GM23338 (cell line): Measurements from ENCODE around the gene CCDC73. TPM values are rescaled to one million over a fixed set of nuclear protein-coding genes. Genes with fewer than 3 reads are reported as not detected.

Experiments
- ATAC-seq: fragments of 200-7000 bp; cut with Tn5 transposase; 3 replicates; pipeline ENCODE4 v1.9.1; 2020
- DNase-seq: peaks from one replicate; pipeline ENCODE4 v3.0.0-alpha.2; 2015; ENCODE audit warnings: low spot score
- H2AFZ ChIP-seq: fragments of 200-600 bp; sonication (generic); 2 replicates; pipeline ENCODE4 v1.8.0; 2016; ENCODE audit warnings: antibody characterized with exemption, mild to moderate bottlenecking, moderate library complexity
- H3F3A ChIP-seq: fragments of 200-600 bp; sonication (generic); replicated peaks from 2 replicates; pipeline ENCODE4 v1.8.0; 2017; ENCODE audit warnings: antibody characterized with exemption, mixed run types, low read depth
- H3K27ac ChIP-seq: fragments of 200-600 bp; sonication (generic); 2 replicates; pipeline ENCODE4 v1.6.1; 2016; ENCODE audit warnings: low read depth
- H3K27me3 ChIP-seq: fragments of 200-600 bp; sonication (generic); 2 replicates; pipeline ENCODE4 v1.8.0; 2016; ENCODE audit warnings: mild to moderate bottlenecking, mixed run types, moderate library complexity; ENCODE audit not compliant: insufficient read depth
- H3K36me3 ChIP-seq: fragments of 200-600 bp; sonication (generic); 2 replicates; pipeline ENCODE4 v1.8.0; 2016; ENCODE audit warnings: mild to moderate bottlenecking; ENCODE audit not compliant: insufficient read depth
- H3K4me1 ChIP-seq: fragments of 200-600 bp; sonication (generic); 2 replicates; pipeline ENCODE4 v1.8.0; 2016; ENCODE audit warnings: mild to moderate bottlenecking, moderate library complexity; ENCODE audit not compliant: insufficient read depth
- H3K4me2 ChIP-seq: fragments of 200-600 bp; sonication (generic); 2 replicates; pipeline ENCODE4 v1.7.1; 2017; ENCODE audit warnings: mixed run types
- H3K4me3 ChIP-seq: fragments of 200-600 bp; sonication (generic); 2 replicates; pipeline ENCODE4 v1.6.1; 2016; ENCODE audit warnings: mixed run types
- H3K79me2 ChIP-seq: fragments of 200-600 bp; sonication (generic); replicated peaks from 2 replicates; pipeline ENCODE4 v1.8.0; 2017; ENCODE audit warnings: mild to moderate bottlenecking; ENCODE audit not compliant: insufficient read depth
- H3K9me2 ChIP-seq: fragments of 200-600 bp; sonication (generic); 2 replicates; pipeline ENCODE4 v1.8.0; 2017; ENCODE audit not compliant: insufficient read depth
- H4K20me1 ChIP-seq: fragments of 200-600 bp; sonication (generic); replicated peaks from 2 replicates; pipeline ENCODE4 v1.8.0; 2017; ENCODE audit warnings: mild to moderate bottlenecking; ENCODE audit not compliant: insufficient read depth
- H3K27ac Mint-ChIP-seq: 2 replicates; pipeline ENCODE4 v1.8.0; 2020; ENCODE audit warnings: inconsistent platforms, mild to moderate bottlenecking, moderate library complexity, mixed read lengths
- H3K27me3 Mint-ChIP-seq: 3 replicates; pipeline ENCODE4 v1.8.0; 2022; ENCODE audit warnings: low read depth, mild to moderate bottlenecking, moderate library complexity, mixed read lengths, inconsistent platforms; ENCODE audit not compliant: insufficient read depth, poor library complexity
- H3K36me3 Mint-ChIP-seq: 3 replicates; pipeline ENCODE4 v1.8.0; 2021; ENCODE audit warnings: low read depth, mild to moderate bottlenecking, inconsistent platforms, moderate library complexity, mixed read lengths
- H3K4me1 Mint-ChIP-seq: 3 replicates; pipeline ENCODE4 v1.8.0; 2020; ENCODE audit warnings: mild to moderate bottlenecking, inconsistent platforms, mixed read lengths
- H3K4me3 Mint-ChIP-seq: 3 replicates; pipeline ENCODE4 v1.8.0; 2021; ENCODE audit warnings: moderate library complexity, mild to moderate bottlenecking, inconsistent platforms, mixed read lengths
- H3K9me3 Mint-ChIP-seq: 3 replicates; pipeline ENCODE4 v1.8.0; 2020; ENCODE audit warnings: moderate library complexity, mild to moderate bottlenecking, inconsistent platforms, mixed read lengths
- CREB1 ChIP-seq: fragments of 250-450 bp; sonication (Bioruptor Pico); IDR thresholded peaks from 2 replicates; pipeline ENCODE4 v1.5.0; 2020; ENCODE audit warnings: low read depth, mild to moderate bottlenecking, moderate library complexity
- CTCF ChIP-seq, 2 experiments: fragments of 200-600 bp in 1 of 2; sonication (generic) in 1 of 2; conservative IDR thresholded peaks; 2 replicates each; pipeline versions ENCODE4 v1.5.1 to v1.6.1; 2016 to 2017; ENCODE audit warnings: antibody characterized with exemption in 2 of 2, low read depth in 2 of 2, mild to moderate bottlenecking in 2 of 2, moderate library complexity in 1 of 2
- ETS1 ChIP-seq: IDR thresholded peaks from 2 replicates; pipeline ENCODE4 v1.6.1; 2016; ENCODE audit warnings: antibody characterized with exemption
- EZH2 ChIP-seq: fragments of 200-600 bp; sonication (generic); IDR thresholded peaks from one replicate; pipeline ENCODE4 v1.8.0; 2017; ENCODE audit warnings: antibody characterized with exemption, mild to moderate bottlenecking, low read depth; ENCODE audit not compliant: unreplicated experiment
- EZH2phosphoT487 ChIP-seq: fragments of 200-600 bp; sonication (generic); IDR thresholded peaks from one replicate; pipeline ENCODE4 v1.8.1; 2018; ENCODE audit warnings: antibody characterized with exemption; ENCODE audit not compliant: unreplicated experiment
- JUNB ChIP-seq: IDR thresholded peaks from one replicate; pipeline ENCODE4 v1.6.1; 2016; ENCODE audit warnings: antibody characterized with exemption; ENCODE audit not compliant: unreplicated experiment
- NANOG ChIP-seq: IDR thresholded peaks from 2 replicates; pipeline ENCODE4 v1.6.1; 2016; ENCODE audit warnings: antibody characterized with exemption, borderline replicate concordance
- POLR2AphosphoS5 ChIP-seq: IDR thresholded peaks from 2 replicates; pipeline ENCODE4 v1.6.1; 2016; ENCODE audit warnings: antibody characterized with exemption, low read depth
- REST ChIP-seq: IDR thresholded peaks from one replicate; pipeline ENCODE4 v1.6.1; 2018; ENCODE audit warnings: antibody characterized with exemption; ENCODE audit not compliant: unreplicated experiment
- STAT1 ChIP-seq: IDR thresholded peaks from one replicate; pipeline ENCODE4 v1.6.1; 2016; ENCODE audit warnings: antibody characterized with exemption; ENCODE audit not compliant: unreplicated experiment
- ZNF114 ChIP-seq: fragments of 250-450 bp; sonication (Bioruptor Pico); IDR thresholded peaks from 2 replicates; pipeline ENCODE4 v1.5.0; 2020; ENCODE audit warnings: mild to moderate bottlenecking, moderate library complexity
- ZNF331 ChIP-seq: fragments of 250-450 bp; sonication (Bioruptor Pico); IDR thresholded peaks from 2 replicates; pipeline ENCODE4 v1.5.0; 2020; ENCODE audit warnings: low read depth, mild to moderate bottlenecking, moderate library complexity
- ZNF462 ChIP-seq: fragments of 250-450 bp; sonication (Bioruptor Pico); IDR thresholded peaks from 2 replicates; pipeline ENCODE4 v1.5.0; 2020; ENCODE audit warnings: mild to moderate bottlenecking, moderate library complexity
- polyA plus RNA-seq: library from polyadenylated mRNA; unstranded; fragments of >200 nt; fragmentation: Nextera tagmentation; extraction: Ambion mirVana; gene quantifications from 2 replicates; pipeline ENCODE4 v1.2.1, GENCODE V29; 2016
- total RNA-seq: library from RNA; depleted of rRNA; stranded (reverse); fragments of >200 nt; shearing (Covaris generic); gene quantifications from 2 replicates; pipeline ENCODE4 v1.2.3, GENCODE V29; 2014

CCDC73 gene
- total and polyA plus RNA-seq, 2 experiments from 2014 or later, result 0.06 TPM; not detected in 1

- TF ChIP-seq CREB1 (CRISPR knock-in tag) (no peak), EZH2 (no peak), STAT1 (no peak), JUNB (no peak), REST (no peak), ZNF462 (no peak), ZNF331 (CRISPR knock-in tag) (no peak), EZH2phosphoT487 (no peak), NANOG (no peak), ZNF114 (CRISPR knock-in tag) (no peak), POLR2AphosphoS5 (no peak), ETS1 (no peak), CTCF (conservative IDR thresholded peaks at IDR 0.05; ENCODE audit: low read depth in 2 of 2) (no peak)
- H3K79me2 ChIP-seq, result no peaks in the 10 kb centered on the region
- H3K36me3 Mint-ChIP-seq, result no peaks in the 10 kb centered on the region
- no peak for ATAC-seq
- H4K20me1 ChIP-seq, result no peaks in the 10 kb centered on the region
- H3K9me2 ChIP-seq, result no peaks in the 10 kb centered on the region
- H3K27ac Mint-ChIP-seq, result no peak overlapping the region
- no peaks in the 10 kb centered on the region for H3F3A ChIP-seq
- H3K27me3 Mint-ChIP-seq, result no peaks in the 10 kb centered on the region
- DNase-seq, result no peak
- H3K4me1 Mint-ChIP-seq, result peaks cover 3% of the 10 kb centered on the region; the same call in 2 of the 3 replicates
- no peak overlapping the region for H3K4me3 ChIP-seq
- no peaks in the 10 kb centered on the region for H3K4me1 ChIP-seq
- no peaks in the 10 kb centered on the region for H3K9me3 Mint-ChIP-seq
- no peaks in the 10 kb centered on the region for H3K36me3 ChIP-seq
- H3K4me3 Mint-ChIP-seq, result no peak overlapping the region
- no peak overlapping the region for H2AFZ ChIP-seq
- H3K27ac ChIP-seq, result no peak overlapping the region
- no peak overlapping the region for H3K4me2 ChIP-seq
- no peaks in the 10 kb centered on the region for H3K27me3 ChIP-seq
Measured at GRCh38 chr11:32819187-32819586, 24.7 kb upstream of the CCDC73 start.
